PC-3 (cell line): ENCODE data around the gene SEMA4G.

Experiments
- EZH2 ChIP-seq: fragments of 300-600 bp; sonication (generic); IDR thresholded peaks from one replicate; pipeline ENCODE4 v1.6.1; 2017; ENCODE audit warnings: antibody characterized with exemption, mild to moderate bottlenecking, low read length; ENCODE audit not compliant: unreplicated experiment
- TF ChIP-seq, protein P1 (sequence below): fragments of 300-600 bp; sonication (generic); conservative IDR thresholded peaks from 2 replicates; pipeline ENCODE4 v1.5.1; 2017; ENCODE audit warnings: antibody characterized with exemption, low read depth, mild to moderate bottlenecking, low read length

DNA sequence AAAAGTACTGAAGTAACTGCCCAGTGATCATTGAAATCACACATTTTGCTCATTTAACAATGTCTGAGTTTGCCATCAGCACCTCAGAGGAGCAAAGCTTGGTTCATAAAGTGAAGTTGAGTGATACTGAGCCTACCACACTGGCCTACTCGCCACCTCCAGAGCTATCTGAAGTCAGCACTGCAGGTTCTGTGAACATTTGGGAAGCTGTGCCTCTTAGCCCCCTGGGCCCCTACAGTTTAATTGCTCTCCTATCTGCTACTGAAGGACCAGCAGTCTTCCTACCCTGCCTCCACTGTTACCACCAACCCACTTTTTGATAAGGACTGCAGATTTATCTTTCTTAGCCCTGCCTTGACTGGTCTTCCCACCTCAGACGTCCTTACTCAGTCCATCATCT lies 2.0 kb upstream of the SEMA4G start:
- TF ChIP-seq, protein P1, sequence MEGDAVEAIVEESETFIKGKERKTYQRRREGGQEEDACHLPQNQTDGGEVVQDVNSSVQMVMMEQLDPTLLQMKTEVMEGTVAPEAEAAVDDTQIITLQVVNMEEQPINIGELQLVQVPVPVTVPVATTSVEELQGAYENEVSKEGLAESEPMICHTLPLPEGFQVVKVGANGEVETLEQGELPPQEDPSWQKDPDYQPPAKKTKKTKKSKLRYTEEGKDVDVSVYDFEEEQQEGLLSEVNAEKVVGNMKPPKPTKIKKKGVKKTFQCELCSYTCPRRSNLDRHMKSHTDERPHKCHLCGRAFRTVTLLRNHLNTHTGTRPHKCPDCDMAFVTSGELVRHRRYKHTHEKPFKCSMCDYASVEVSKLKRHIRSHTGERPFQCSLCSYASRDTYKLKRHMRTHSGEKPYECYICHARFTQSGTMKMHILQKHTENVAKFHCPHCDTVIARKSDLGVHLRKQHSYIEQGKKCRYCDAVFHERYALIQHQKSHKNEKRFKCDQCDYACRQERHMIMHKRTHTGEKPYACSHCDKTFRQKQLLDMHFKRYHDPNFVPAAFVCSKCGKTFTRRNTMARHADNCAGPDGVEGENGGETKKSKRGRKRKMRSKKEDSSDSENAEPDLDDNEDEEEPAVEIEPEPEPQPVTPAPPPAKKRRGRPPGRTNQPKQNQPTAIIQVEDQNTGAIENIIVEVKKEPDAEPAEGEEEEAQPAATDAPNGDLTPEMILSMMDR: no peak
- no peak for TF ChIP-seq EZH2
